Keratinocyte (primary cell): Measurements from ENCODE around the gene CEP85L.

ENCODE experiments used
- CTCF ChIP-seq, 3 experiments: IDR thresholded peaks in 1 of 3; conservative IDR thresholded peaks in 1 of 3; optimal IDR thresholded peaks in 1 of 3; 2 replicates in 2 of 3; 3 replicates in 1 of 3; pipeline versions ENCODE3 to v1.5.1; 2011; ENCODE audit warnings: low read length in 3 of 3, mild to moderate bottlenecking in 3 of 3, moderate library complexity in 2 of 3, control low read depth in 1 of 3, inconsistent platforms in 1 of 3; ENCODE audit not compliant: insufficient read depth in 2 of 3; ENCODE audit errors: extremely low read depth in 1 of 3
- EZH2 ChIP-seq: IDR thresholded peaks from one replicate; pipeline ENCODE4 v1.6.1; 2012; ENCODE audit warnings: inconsistent platforms, mild to moderate bottlenecking, low read length, moderate library complexity

- no peak for TF ChIP-seq CTCF (optimal IDR thresholded peaks at IDR 0.05 in 1 of 3, IDR thresholded peaks at IDR 0.05 in 1 of 3, conservative IDR thresholded peaks at IDR 0.05 in 1 of 3; ENCODE audit: extremely low read depth in 1 of 3, insufficient read depth in 2 of 3, low read length in 3 of 3)
- TF ChIP-seq EZH2: no peak
These were observed 104.5 kb downstream of the CEP85L start for GRCh38 chr6:118546880-118547218.
